ENCODE measurements around the gene PHLDA2. TPM values are rescaled to one million over a fixed set of nuclear protein-coding genes. Genes with fewer than 3 reads are reported as not detected.

PHLDA2 gene
- total and polyA plus RNA-seq, 9 of the 15 experiments (the other 6 are each of a cell fraction or from before 2014, with no cell fraction given), result 0.43 to 42.4 (median 4.7) TPM

- TF ChIP-seq ARID2 (IDR thresholded peaks at IDR 0.05), result peak; percentile 70; the same call in 1 of the 2 replicates
- TF ChIP-seq KLF1 (tag; IDR thresholded peaks at IDR 0.05), result no peak
- 0 out of 2 replicates have a peak, but pooled peaks have one; percentile 5 for TF ChIP-seq ZKSCAN1 (IDR thresholded peaks at IDR 0.05; ENCODE audit: low read depth, low read length)
- peak in 1 of 3 experiments; percentile 5 for TF ChIP-seq YY1 (IDR thresholded peaks at IDR 0.05; ENCODE audit: borderline replicate concordance in 1 of 3, control insufficient read depth in 1 of 3, extremely low read depth in 1 of 3, insufficient read depth in 3 of 3, insufficient read length in 1 of 3, insufficient replicate concordance in 2 of 3, low read depth in 1 of 3, low read length in 2 of 3)
- peak; percentile 53 for TF ChIP-seq POLR2A (conservative IDR thresholded peaks at IDR 0.05)
- TF ChIP-seq HMG20A (CRISPR knock-in tag; conservative IDR thresholded peaks at IDR 0.05), result no peak
- TF ChIP-seq DMBX1 (CRISPR knock-in tag; IDR thresholded peaks at IDR 0.05; ENCODE audit: borderline replicate concordance), result no peak
- no peak for TF ChIP-seq NFXL1 (CRISPR knock-in tag; IDR thresholded peaks at IDR 0.05)
- peak; percentile 85 for TF ChIP-seq AFF4 (CRISPR knock-in tag; IDR thresholded peaks at IDR 0.05)
- no peak for TF ChIP-seq GMEB1 (CRISPR knock-in tag; IDR thresholded peaks at IDR 0.05)
- TF ChIP-seq SRF (CRISPR knock-in tag; IDR thresholded peaks at IDR 0.05), result no peak
- TF ChIP-seq CXXC5 (CRISPR knock-in tag; IDR thresholded peaks at IDR 0.05), result no peak
- peak; percentile 49; the same call in 1 of the 2 replicates for TF ChIP-seq C11orf30 (IDR thresholded peaks at IDR 0.05; ENCODE audit: low read depth)
- peak; percentile 67 for TF ChIP-seq EGR1 (conservative IDR thresholded peaks at IDR 0.05)
- no peak for TF ChIP-seq ZNF76 (CRISPR knock-in tag; IDR thresholded peaks at IDR 0.05; ENCODE audit: borderline replicate concordance)
- no peak for TF ChIP-seq CBX8 (IDR thresholded peaks at IDR 0.05; ENCODE audit: borderline replicate concordance, extremely low read depth, low read depth, low read length, poor library complexity, severe bottlenecking)
- TF ChIP-seq STAG1 (CRISPR knock-in tag; IDR thresholded peaks at IDR 0.05; ENCODE audit: borderline replicate concordance), result peak; percentile 100
Observed at GRCh38 chr11:2892215-2892966, 36.8 kb downstream of the PHLDA2 start (continued).

Data from K562 (cell line).